Measurements from ENCODE around the gene GTPBP1. TPM values are rescaled to one million over a fixed set of nuclear protein-coding genes. Genes with fewer than 3 reads are reported as not detected.
A peak's percentile ranks its signal among the peaks of the same experiment; 100 is the strongest.

GTPBP1 gene
- total and polyA plus RNA-seq, 2 of the 13 experiments (the other 11 are each of a cell fraction or from before 2014, with no cell fraction given) = 22.3 to 27.0 TPM

- TF ChIP-seq CERS6 (CRISPR knock-in tag; IDR thresholded peaks at IDR 0.05) (no peak), SALL2 (CRISPR knock-in tag; IDR thresholded peaks at IDR 0.05) (0 out of 2 replicates have a peak, but pooled peaks have one; percentile 5), TBX3 (IDR thresholded peaks at IDR 0.05; ENCODE audit: borderline replicate concordance) (no peak), SALL1 (CRISPR knock-in tag; IDR thresholded peaks at IDR 0.05) (peak; percentile 41; the same call in 1 of the 2 replicates), ZNF577 (CRISPR knock-in tag; IDR thresholded peaks at IDR 0.05; ENCODE audit: borderline replicate concordance, low read depth) (no peak), ZNF225 (CRISPR knock-in tag; IDR thresholded peaks at IDR 0.05) (0 out of 2 replicates have a peak, but pooled peaks have one; percentile 28), ZSCAN21 (CRISPR knock-in tag; IDR thresholded peaks at IDR 0.05; ENCODE audit: borderline replicate concordance) (peak; percentile 17; the same call in 1 of the 2 replicates), RBFOX2 (IDR thresholded peaks at IDR 0.05; ENCODE audit: low read depth, low read length) (peak; percentile 83), ZFY (CRISPR knock-in tag; IDR thresholded peaks at IDR 0.05) (no peak), SP2 (CRISPR knock-in tag; IDR thresholded peaks at IDR 0.05) (peak; percentile 89), MLXIP (CRISPR knock-in tag; IDR thresholded peaks at IDR 0.05; ENCODE audit: borderline replicate concordance) (no peak), SIX1 (CRISPR knock-in tag; IDR thresholded peaks at IDR 0.05; ENCODE audit: borderline replicate concordance) (no peak), FOXM1 (CRISPR knock-in tag; IDR thresholded peaks at IDR 0.05) (peak; percentile 98), ARID5B (CRISPR knock-in tag; IDR thresholded peaks at IDR 0.05) (0 out of 2 replicates have a peak, but pooled peaks have one; percentile 17), KDM5A (IDR thresholded peaks at IDR 0.05; ENCODE audit: borderline replicate concordance, low read length) (peak; percentile 31; the same call in 1 of the 2 replicates), ZFP90 (CRISPR knock-in tag; IDR thresholded peaks at IDR 0.05; ENCODE audit: borderline replicate concordance) (no peak), CREB1 (IDR thresholded peaks at IDR 0.05) (peak; percentile 38; the same call in 1 of the 2 replicates), CREB1 (CRISPR knock-in tag; IDR thresholded peaks at IDR 0.05) (no peak), SP4 (CRISPR knock-in tag; IDR thresholded peaks at IDR 0.05) (peak; percentile 97), IKZF1 (IDR thresholded peaks at IDR 0.05) (no peak), ZNF34 (CRISPR knock-in tag; IDR thresholded peaks at IDR 0.05; ENCODE audit: borderline replicate concordance) (no peak), ETV6 (CRISPR knock-in tag; conservative IDR thresholded peaks at IDR 0.05) (0 out of 2 replicates have a peak, but pooled peaks have one; percentile 59), NR3C1 (CRISPR knock-in tag; IDR thresholded peaks at IDR 0.05) (no peak), ZNF749 (CRISPR knock-in tag; IDR thresholded peaks at IDR 0.05; ENCODE audit: borderline replicate concordance) (peak; percentile 51; the same call in 1 of the 2 replicates)
Observed at GRCh38 chr22:38755911-38756532, 50.3 kb downstream of the GTPBP1 start, which contains the start of gene SUN2 (continued).
